Small intestine (tissue), 7 donors: Measurements from ENCODE around the gene PPM1F. TPM values are rescaled to one million over a fixed set of nuclear protein-coding genes. Genes with fewer than 3 reads are reported as not detected.
"Not testable (repeated sequence)": the region's sequence is repeated elsewhere in the genome, so short reads cannot be mapped to it uniquely, and the experiment has no call there.

Source experiments
- DNase-seq, 2 donors: peaks; one replicate each; pipeline versions ENCODE4 v3.0.0 to v3.0.0-alpha.2; 2013
- FAIRE-seq: peaks from 2 replicates; lab custom pipeline; 2012; peaks lifted over from hg19 to GRCh38; lab: Jason Lieb, UNC
- H3K27ac ChIP-seq, 3 donors: one replicate each; pipeline ENCODE4 v1.5.1; 2013; ENCODE audit warnings: low read length in 2 of 3, mild to moderate bottlenecking in 2 of 3, control low read depth in 1 of 3, inconsistent platforms in 1 of 3, low read depth in 1 of 3, moderate library complexity in 1 of 3
- H3K27me3 ChIP-seq, 3 donors: one replicate each; pipeline ENCODE4 v1.6.1; 2013; ENCODE audit warnings: low read length in 3 of 3, inconsistent platforms in 1 of 3; ENCODE audit not compliant: control insufficient read depth in 3 of 3, insufficient read depth in 3 of 3
- H3K36me3 ChIP-seq, 3 donors: one replicate each; pipeline ENCODE4 v1.6.1; 2013; ENCODE audit warnings: low read length in 3 of 3, inconsistent platforms in 1 of 3, low read depth in 1 of 3, mild to moderate bottlenecking in 1 of 3, moderate library complexity in 1 of 3; ENCODE audit not compliant: control insufficient read depth in 3 of 3, insufficient read depth in 2 of 3
- H3K4me1 ChIP-seq, 3 donors: one replicate each; pipeline ENCODE4 v1.6.1; 2013; ENCODE audit warnings: low read length in 2 of 3, inconsistent platforms in 1 of 3, low read depth in 1 of 3, mild to moderate bottlenecking in 1 of 3, moderate library complexity in 1 of 3; ENCODE audit not compliant: control insufficient read depth in 3 of 3, insufficient read depth in 2 of 3
- H3K4me3 ChIP-seq, 3 donors: one replicate each; pipeline ENCODE4 v1.5.1; 2013; ENCODE audit warnings: low read length in 3 of 3, control low read depth in 1 of 3, inconsistent platforms in 1 of 3, low read depth in 1 of 3, mild to moderate bottlenecking in 1 of 3, moderate library complexity in 1 of 3
- H3K9me3 ChIP-seq, 2 donors: one replicate each; pipeline ENCODE4 v1.6.1; 2013; ENCODE audit warnings: low read depth in 1 of 2, low read length in 1 of 2; ENCODE audit not compliant: control insufficient read depth in 2 of 2, insufficient read depth in 1 of 2
- WGBS, 3 donors: extraction: QIAGEN DNeasy Blood & Tissue Kit; methylation state at CpG; one replicate each; pipeline ENCODE4 v1.1.7; 2013; 5-methylcytosine and 5-hydroxymethylcytosine counted together
- polyA plus RNA-seq, 4 donors: library from polyadenylated mRNA; stranded (reverse) in 3 of 4; unstranded in 1 of 4; fragments of 200-250 nt in 3 of 4; fragments of 120-200 nt in 1 of 4; gene quantifications; one replicate each; pipeline versions ENCODE4 v1.2.1 to v1.2.3, GENCODE V29; 2013
- donor health status: healthy with polysubstance abuse.
- donor health status: control.
- donor health status: control.
- donor health status: Bipolar disorder and iron deficiency.
- donor health status: healthy.

PPM1F gene
- polyA plus RNA-seq, 4 donors = 1.8 to 16.7 (median 9.9) TPM

DNA sequence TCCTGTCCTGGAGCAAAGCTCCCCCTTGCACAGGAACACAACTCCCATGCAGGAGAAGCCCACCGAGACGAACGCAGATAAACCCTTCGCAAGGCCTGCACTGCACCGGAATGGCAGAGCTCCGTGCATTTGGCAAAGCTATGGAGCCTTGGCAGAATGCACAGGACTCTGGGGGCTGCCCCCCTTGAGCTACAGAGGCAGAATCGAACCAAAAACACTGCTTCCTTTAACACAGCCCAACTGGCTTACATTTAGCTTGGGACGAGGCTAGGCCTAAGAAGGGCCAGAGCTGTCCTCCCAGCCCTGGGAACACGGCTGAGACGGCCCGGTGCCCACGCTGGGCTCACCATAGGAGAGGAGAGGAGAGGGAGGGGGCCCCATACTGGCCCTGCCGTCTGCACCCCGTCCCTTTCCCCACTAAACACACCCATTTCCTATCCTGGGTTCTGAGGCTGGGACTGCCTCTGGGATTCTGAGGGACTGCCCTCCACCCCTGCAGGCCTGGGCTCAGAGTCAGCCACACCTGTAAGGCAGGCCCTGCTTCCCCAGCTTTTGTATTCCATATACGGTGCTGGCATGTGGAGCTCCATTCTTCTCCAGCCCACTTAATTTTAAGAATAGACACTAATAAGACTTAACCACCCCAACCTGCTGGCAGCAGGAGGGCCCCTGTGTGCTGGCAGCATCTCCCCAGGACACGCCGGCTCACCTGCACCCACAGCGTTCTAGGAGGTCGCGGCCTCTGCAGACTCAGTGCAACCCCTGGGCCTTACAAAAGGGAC lies 32.9 kb downstream of the PPM1F start:
- no peak for FAIRE-seq
- H3K27me3 ChIP-seq = no peaks in the 10 kb centered on the region
- H3K9me3 ChIP-seq = no peaks in the 10 kb centered on the region
- DNase-seq = no peak
- peaks cover 0 to 30% (median 0%) of the 10 kb centered on the region in 3 donors for H3K36me3 ChIP-seq
- H3K4me3 ChIP-seq = no peak overlapping the region
- H3K27ac ChIP-seq = no peak overlapping the region
- WGBS, 3 donors = 86 to 91% (median 88%) methylated on average over 17 to 20 of the region's 20 CpGs
- H3K4me1 ChIP-seq = no peaks in the 10 kb centered on the region

DNA sequence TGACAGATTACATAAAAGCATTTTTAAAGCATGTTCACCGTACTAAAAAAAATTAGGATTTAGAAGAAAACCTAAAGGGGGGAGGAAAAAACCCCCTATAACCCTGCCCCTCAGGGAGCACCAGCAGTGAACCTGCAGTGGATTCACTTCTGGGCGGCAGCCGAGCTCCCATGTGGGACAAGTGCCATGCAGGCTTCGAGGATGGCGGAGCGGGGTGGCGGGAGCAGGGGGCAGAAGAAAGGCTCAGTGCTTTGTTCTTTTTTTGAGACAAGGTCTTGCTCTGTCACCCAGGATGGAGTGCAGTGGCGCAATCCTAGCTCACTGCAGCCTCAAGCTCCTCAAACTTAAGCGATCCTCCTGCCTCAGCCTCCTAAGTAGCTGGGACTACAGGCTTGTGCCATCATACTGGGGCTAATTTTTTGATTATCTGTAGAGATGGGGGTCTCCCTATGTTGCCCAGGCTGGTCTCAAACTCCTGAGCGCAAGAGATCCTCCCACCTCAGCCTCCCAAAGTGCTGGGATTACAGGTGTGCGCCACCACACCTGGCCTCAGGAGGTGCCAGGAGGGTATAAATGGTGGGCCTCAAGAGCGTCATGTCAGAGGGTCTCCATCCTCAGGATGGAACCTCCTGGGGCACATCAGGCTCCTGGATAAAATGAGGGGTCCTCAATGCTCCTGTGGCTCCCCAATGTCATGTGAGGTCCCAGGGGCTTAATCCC lies 34.0 kb downstream of the PPM1F start:
- DNase-seq = no peak
- no peaks in the 10 kb centered on the region for H3K27me3 ChIP-seq
- H3K4me3 ChIP-seq = no peak overlapping the region
- 93 to 96% (median 95%) methylated on average over 12 of the region's 12 CpGs for WGBS, 3 donors
- H3K36me3 ChIP-seq = peaks cover 0 to 28% (median 0%) of the 10 kb centered on the region in 3 donors
- H3K4me1 ChIP-seq = no peaks in the 10 kb centered on the region
- H3K27ac ChIP-seq = no peak overlapping the region
- FAIRE-seq = no peak
- H3K9me3 ChIP-seq = no peaks in the 10 kb centered on the region

DNA sequence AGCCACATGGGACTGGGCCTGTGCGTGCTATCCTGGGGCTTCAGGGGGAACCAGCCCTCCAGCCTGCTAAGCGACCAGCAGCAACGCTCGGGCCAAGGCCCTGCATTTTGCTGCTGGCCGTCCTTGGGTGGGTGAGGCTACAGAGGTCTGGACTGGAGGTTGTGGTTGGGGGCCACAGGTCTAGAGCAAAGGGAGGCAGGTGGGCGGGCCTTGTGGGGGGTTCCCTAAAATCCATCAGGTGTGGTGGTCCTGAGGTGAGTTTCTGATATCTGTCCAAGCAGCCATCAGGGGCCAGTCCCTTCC lies 34.7 kb downstream of the PPM1F start:
- FAIRE-seq = no peak
- no peak for DNase-seq

DNA sequence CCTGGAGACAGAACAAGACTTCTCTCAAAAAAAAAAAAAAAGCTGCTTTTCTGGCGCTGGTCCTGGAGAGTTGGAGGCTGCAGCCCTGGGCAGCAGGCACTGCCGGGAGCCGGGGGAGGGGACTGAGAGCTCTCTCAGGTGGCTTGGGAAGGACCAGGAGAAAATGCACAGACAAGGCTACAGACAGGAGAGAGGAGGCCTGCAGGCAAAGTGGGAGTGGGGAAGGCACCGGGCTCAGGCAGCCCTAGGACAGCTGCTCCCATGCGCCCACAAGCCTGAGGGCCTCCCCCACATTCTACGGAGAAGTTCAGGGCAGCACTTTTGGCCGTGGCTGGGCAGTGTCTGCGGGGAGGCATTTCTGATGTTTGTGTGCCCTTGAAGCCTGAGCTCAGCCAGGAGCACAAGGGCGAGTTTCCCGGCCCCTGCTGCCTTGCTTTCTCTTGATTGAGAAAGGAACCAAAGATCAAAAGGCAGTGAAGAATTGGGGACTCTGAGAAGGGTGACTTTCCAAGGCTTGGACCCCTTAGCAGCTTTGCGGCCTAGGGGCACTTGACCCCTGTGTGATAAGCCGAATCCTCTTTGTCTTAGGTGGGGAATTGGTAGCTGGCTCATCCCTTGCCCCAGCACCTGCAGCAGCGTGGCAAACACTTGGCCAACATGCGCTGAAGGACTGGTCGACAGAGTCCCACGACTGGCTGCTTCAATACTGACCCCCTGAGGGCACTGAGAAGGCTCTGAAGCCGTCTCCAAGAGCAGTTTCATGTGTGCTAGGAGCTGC lies 35.3 kb downstream of the PPM1F start:
- DNase-seq (no peak), FAIRE-seq (no peak)
- Histone ChIP-seq H3K27me3 (no peaks in the 10 kb centered on the region), H3K9me3 (no peaks in the 10 kb centered on the region), H3K4me3 (no peak overlapping the region), H3K4me1 (no peaks in the 10 kb centered on the region), H3K27ac (no peak overlapping the region), H3K36me3 (peaks cover 0 to 16% (median 0%) of the 10 kb centered on the region in 3 donors)
- WGBS, 3 donors = 65 to 70% (median 67%) methylated on average over 17 of the region's 17 CpGs

More for the DNA sequence above, 34.7 kb downstream of the PPM1F start:
- H3K4me1 ChIP-seq = no peaks in the 10 kb centered on the region
- H3K27ac ChIP-seq = no peak overlapping the region
- no peaks in the 10 kb centered on the region for H3K27me3 ChIP-seq
- no peak overlapping the region for H3K4me3 ChIP-seq
- H3K36me3 ChIP-seq = peaks cover 0 to 22% (median 0%) of the 10 kb centered on the region in 3 donors
- 88 to 95% (median 90%) methylated on average over 6 of the region's 6 CpGs for WGBS, 3 donors
- H3K9me3 ChIP-seq = no peaks in the 10 kb centered on the region

DNA sequence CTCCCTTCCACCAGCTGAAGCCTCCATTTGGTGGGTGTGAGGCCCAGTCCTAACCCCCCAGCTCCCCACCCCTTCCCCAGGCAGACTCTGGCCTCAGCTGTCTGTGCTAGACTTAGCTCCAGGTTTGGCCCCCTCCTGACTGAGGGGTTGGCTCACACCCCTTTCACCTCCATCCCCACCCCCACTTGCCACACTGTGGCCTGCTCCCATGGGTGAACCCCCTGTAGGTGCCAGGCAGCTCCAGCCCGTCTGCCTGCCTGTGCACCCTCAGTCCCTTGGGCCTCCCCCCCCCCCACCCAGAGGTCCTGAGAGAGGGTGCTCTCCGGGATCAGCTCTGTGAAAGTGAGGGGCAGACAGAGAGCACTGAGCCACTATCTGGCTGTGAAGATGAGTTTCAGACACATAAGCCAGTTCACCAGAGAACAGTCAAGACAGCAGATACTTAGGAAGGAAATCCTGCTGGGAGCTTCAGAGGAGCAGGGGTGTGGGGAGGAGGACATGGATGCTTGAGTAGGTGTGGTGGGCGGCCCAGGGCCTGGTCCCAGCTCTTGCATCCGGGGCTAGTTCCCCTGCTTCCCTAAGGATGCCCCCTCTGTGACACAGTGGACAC lies 36.2 kb downstream of the PPM1F start:
- Histone ChIP-seq H3K9me3 (no peaks in the 10 kb centered on the region), H3K4me3 (no peak overlapping the region), H3K36me3 (peaks cover 0 to 12% (median 0%) of the 10 kb centered on the region in 3 donors), H3K27ac (no peak overlapping the region), H3K27me3 (no peaks in the 10 kb centered on the region), H3K4me1 (no peaks in the 10 kb centered on the region)
- WGBS, 3 donors = 80 to 95% (median 86%) methylated on average over 4 of the region's 4 CpGs
- FAIRE-seq (no peak), DNase-seq (no peak)

DNA sequence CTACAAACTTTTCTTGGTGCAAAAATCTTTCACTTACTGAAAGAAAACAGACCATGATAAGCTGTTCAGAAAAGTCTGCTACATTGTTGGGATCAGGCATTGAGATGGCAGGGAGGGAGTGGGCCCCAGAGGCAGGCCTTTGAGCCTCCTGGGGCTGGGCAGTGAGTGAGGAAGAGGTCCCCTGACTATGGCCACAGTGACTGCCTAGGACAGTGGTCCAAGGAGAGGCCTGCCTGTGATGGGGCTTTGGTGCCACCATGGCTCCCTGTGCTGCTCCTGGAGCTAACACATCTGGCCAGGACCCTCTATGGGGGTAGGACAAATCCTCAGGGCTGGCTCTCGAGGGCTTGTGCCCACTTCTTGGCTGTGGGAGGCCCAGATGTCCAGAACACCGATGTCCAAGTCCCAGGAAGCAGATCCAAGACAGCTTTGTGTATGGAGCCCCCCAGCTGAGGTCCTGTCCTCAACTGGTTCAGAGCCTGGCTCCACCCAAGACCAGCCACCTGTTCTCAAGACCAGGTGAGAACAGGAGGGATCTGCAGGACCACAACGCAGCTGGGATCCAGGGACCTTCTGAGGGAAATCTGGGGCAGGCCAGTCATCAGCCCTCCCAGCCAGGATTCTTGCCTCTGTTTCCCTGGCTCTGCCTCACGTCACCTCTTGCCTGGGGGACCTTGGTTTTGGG lies 36.9 kb downstream of the PPM1F start:
- Histone ChIP-seq H3K4me3 (no peak overlapping the region), H3K36me3 (peaks cover 0 to 8% (median 0%) of the 10 kb centered on the region in 3 donors), H3K4me1 (no peaks in the 10 kb centered on the region), H3K27me3 (no peaks in the 10 kb centered on the region), H3K27ac (no peak overlapping the region), H3K9me3 (no peaks in the 10 kb centered on the region)
- WGBS, 3 donors = 85 to 89% (median 88%) methylated on average over 4 of the region's 4 CpGs
- no peak for DNase-seq
- FAIRE-seq = no peak

DNA sequence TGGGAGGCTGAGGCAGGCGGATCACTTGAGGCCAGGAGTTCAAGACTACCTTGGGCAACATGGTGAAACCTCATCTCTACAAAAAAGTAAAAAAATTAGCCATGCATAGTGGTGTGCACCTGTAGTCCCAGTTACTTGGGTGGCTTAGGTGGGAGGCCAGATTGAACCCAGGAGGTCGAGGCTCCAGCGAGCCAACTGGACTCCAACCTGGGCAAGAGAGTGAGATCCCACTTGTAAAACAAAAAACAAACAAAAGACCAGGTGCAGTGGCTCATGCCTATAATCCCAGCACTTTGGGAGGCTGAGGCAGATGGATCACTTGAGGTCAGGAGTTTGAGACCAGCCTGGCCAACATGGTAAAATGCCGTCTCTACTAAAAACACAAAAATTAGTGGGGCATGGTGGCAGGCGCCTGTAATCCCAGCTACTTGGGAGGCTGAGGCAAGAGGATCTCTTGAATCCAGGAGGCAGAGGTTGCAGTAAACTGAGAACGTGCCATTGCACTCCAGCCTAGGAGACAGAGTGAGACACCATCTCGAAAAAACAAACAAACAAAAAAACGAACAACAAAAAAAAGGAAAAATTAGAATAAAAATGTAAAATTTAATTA lies 38.5 kb downstream of the PPM1F start:
- not testable (repeated sequence) for FAIRE-seq, H3K36me3 ChIP-seq, H3K9me3 ChIP-seq, H3K4me1 ChIP-seq, DNase-seq, H3K4me3 ChIP-seq, H3K27ac ChIP-seq, H3K27me3 ChIP-seq
- WGBS, 3 donors = 92 to 96% (median 93%) methylated on average over 8 of the region's 8 CpGs
